GM06990 (cell line): ENCODE data around the gene TTR.

ENCODE experiments used
- DNase-seq: peaks from one replicate; pipeline ENCODE4 v3.0.0-alpha.2; 2011; ENCODE audit not compliant: insufficient read length; ENCODE audit errors: extremely low read depth
- H3K27me3 ChIP-seq: replicated peaks from 2 replicates; pipeline ENCODE4 v1.6.0; 2011; ENCODE audit warnings: low read length; ENCODE audit not compliant: control insufficient read depth, insufficient read depth
- H3K36me3 ChIP-seq: 2 replicates; pipeline ENCODE4 v1.5.1; 2011; ENCODE audit warnings: low read length; ENCODE audit not compliant: control insufficient read depth, insufficient read depth
- H3K4me3 ChIP-seq: replicated peaks from 2 replicates; pipeline ENCODE4 v1.5.1; 2011; ENCODE audit warnings: low read depth, mild to moderate bottlenecking, control low read depth, low read length
- CTCF ChIP-seq: IDR thresholded peaks from 2 replicates; pipeline ENCODE4 v1.5.1; 2011; ENCODE audit warnings: low read length, control low read depth, mild to moderate bottlenecking, inconsistent platforms; ENCODE audit not compliant: insufficient read depth, poor library complexity, severe bottlenecking

TTR gene

GRCh38 chr18:31587529-31587928 lies 4.1 kb upstream of the TTR start:
- Histone ChIP-seq H3K4me3 (no peak overlapping the region), H3K36me3 (no peaks in the 10 kb centered on the region), H3K27me3 (no peaks in the 10 kb centered on the region)
- no peak for DNase-seq
- no peak for TF ChIP-seq CTCF

- Histone ChIP-seq H3K36me3 (no peaks in the 10 kb centered on the region), H3K4me3 (no peak overlapping the region), H3K27me3 (no peaks in the 10 kb centered on the region)
- DNase-seq = no peak
- no peak for TF ChIP-seq CTCF
Measured at GRCh38 chr18:31590570-31590969, 1.1 kb upstream of the TTR start.

- Histone ChIP-seq H3K36me3 (no peaks in the 10 kb centered on the region), H3K4me3 (no peak overlapping the region), H3K27me3 (no peaks in the 10 kb centered on the region)
- TF ChIP-seq CTCF = no peak
- no peak for DNase-seq
Measured at GRCh38 chr18:31591113-31591512, 564 bp upstream of the TTR start.

- no peak for DNase-seq
- H3K27me3 ChIP-seq = no peaks in the 10 kb centered on the region
- no peaks in the 10 kb centered on the region for H3K36me3 ChIP-seq
- no peak overlapping the region for H3K4me3 ChIP-seq
- no peak for TF ChIP-seq CTCF
Measured at GRCh38 chr18:31592506-31593157, 955 bp downstream of the TTR start.

- Histone ChIP-seq H3K36me3 (no peaks in the 10 kb centered on the region), H3K4me3 (no peak overlapping the region), H3K27me3 (no peaks in the 10 kb centered on the region)
- no peak for DNase-seq
- TF ChIP-seq CTCF = no peak
Measured at GRCh38 chr18:31595121-31595771, 3.6 kb downstream of the TTR start.
